ENCODE measurements around the gene SH3RF3.

GRCh38 chr2:109222422-109222821 is 93.4 kb downstream of the SH3RF3 start:
- TF ChIP-seq CTCF (IDR thresholded peaks at IDR 0.05) (no peak), EZH2 (IDR thresholded peaks at IDR 0.05) (no peak), EZH2phosphoT487 (IDR thresholded peaks at IDR 0.05) (no peak)
